ENCODE results near the gene HS1BP3.

Gene HS1BP3

DNA sequence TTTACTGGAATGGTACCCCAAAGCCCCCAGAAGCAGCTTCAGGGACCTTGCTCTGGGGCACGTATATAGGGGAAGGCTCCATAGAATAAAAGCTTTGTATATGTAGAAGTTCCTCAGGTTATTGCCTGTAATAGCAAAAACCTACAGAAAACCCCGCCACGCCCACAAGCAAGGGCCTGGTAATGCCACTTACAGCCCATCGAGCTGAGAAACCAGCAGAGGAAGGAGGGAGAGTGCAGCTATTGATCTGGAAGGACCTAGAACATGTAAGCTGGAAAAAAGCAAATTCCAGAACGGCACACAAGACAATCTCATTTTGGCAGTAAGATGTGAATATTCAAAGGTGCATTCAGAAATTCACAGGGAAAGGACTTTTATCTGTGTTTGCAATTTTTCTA lies 15.8 kb downstream of the HS1BP3 start:
- Histone ChIP-seq H3K36me3 (ENCODE audit: insufficient read depth) (no peaks in the 10 kb centered on the region), H4K20me1 (ENCODE audit: insufficient read depth) (no peaks in the 10 kb centered on the region), H3K4me2 (no peak overlapping the region), H2AFZ (ENCODE audit: low read depth) (no peak overlapping the region), H3K4me3 (IDR thresholded peaks at IDR 0.05; ENCODE audit: insufficient read depth, low read depth, low read length) (no peak overlapping the region), H3K27ac (no peak overlapping the region), H3K27me3 (ENCODE audit: insufficient read depth, low read depth) (no peaks in the 10 kb centered on the region), H3K79me2 (ENCODE audit: insufficient read depth, low read depth) (no peaks in the 10 kb centered on the region), H3K4me1 (ENCODE audit: low read depth, poor library complexity, severe bottlenecking) (no peaks in the 10 kb centered on the region), H3K9ac (no peak overlapping the region)
- TF ChIP-seq, protein P1, sequence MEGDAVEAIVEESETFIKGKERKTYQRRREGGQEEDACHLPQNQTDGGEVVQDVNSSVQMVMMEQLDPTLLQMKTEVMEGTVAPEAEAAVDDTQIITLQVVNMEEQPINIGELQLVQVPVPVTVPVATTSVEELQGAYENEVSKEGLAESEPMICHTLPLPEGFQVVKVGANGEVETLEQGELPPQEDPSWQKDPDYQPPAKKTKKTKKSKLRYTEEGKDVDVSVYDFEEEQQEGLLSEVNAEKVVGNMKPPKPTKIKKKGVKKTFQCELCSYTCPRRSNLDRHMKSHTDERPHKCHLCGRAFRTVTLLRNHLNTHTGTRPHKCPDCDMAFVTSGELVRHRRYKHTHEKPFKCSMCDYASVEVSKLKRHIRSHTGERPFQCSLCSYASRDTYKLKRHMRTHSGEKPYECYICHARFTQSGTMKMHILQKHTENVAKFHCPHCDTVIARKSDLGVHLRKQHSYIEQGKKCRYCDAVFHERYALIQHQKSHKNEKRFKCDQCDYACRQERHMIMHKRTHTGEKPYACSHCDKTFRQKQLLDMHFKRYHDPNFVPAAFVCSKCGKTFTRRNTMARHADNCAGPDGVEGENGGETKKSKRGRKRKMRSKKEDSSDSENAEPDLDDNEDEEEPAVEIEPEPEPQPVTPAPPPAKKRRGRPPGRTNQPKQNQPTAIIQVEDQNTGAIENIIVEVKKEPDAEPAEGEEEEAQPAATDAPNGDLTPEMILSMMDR (conservative IDR thresholded peaks at IDR 0.05; ENCODE audit: low read depth, low read length) = no peak

DNA sequence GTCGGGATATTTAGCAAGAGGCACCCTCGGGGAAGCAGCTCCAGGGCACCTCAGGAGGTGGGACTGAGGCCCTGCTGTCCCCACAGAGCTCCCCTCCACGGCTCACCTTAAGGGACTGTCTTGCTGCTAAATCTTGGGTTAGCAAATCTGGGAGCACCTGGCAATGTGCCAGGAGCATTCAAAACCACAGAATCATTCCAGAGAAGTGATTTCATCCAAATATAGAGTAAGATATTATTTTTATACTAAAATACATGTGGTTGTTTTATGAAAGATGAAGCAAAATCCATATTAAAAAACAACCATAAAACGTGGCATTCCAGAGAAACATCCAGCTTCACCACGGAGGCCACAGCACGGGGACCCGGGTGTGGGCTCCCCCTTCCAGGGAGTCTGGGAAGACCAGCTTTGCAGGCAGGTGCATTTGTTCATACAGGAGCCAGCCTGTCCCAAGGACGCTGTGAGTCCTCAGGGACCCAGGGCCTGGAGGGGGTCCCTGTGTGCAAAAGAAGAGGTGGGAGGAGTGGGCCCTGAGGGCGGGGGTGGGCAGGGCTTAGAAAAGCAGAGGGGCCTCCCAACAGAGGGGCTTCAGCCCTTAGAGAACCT lies 16.3 kb downstream of the HS1BP3 start:
- Histone ChIP-seq H3K4me3 (IDR thresholded peaks at IDR 0.05; ENCODE audit: insufficient read depth, low read depth, low read length) (no peak overlapping the region), H3K4me2 (no peak overlapping the region), H4K20me1 (ENCODE audit: insufficient read depth) (no peaks in the 10 kb centered on the region), H3K27me3 (ENCODE audit: insufficient read depth, low read depth) (no peaks in the 10 kb centered on the region), H3K36me3 (ENCODE audit: insufficient read depth) (no peaks in the 10 kb centered on the region), H3K9ac (no peak overlapping the region), H3K4me1 (ENCODE audit: low read depth, poor library complexity, severe bottlenecking) (no peaks in the 10 kb centered on the region), H3K27ac (no peak overlapping the region), H2AFZ (ENCODE audit: low read depth) (no peak overlapping the region), H3K79me2 (ENCODE audit: insufficient read depth, low read depth) (no peaks in the 10 kb centered on the region)
- TF ChIP-seq, protein P1 (conservative IDR thresholded peaks at IDR 0.05; ENCODE audit: low read depth, low read length) = no peak

DNA sequence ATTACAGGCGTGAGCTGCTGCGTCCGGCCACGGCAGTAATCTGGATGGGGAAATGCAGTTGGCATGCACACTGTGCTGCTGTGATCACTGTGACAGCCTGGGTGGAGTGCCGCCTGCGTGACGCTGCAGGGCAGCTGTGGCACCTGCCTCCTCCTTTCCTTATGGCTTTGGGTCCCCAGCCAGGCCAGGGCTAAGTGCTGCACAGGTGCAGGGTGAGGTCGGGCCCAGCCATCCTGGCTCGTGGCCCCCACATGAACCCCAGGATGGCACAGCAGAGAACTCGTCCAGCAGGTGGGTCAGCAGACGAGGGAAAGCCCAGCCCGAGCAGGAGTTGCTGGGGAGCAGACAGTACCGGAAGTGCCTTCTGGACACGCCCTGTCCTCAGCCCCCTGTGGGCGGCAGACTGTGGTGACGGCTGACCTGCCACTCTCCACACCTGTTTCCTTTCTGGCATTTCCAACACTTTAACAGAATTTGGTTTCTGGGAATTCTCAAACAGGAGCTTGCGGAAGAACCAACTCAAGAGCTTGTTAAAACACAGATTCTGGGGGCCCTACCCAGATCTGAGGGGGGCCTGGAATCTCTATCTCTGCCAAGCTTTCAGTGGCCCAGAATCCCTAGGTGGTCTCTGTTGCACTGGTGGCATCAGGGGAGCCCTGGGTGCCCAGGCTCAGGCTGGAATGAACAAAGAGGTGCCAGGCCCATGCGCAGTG lies 16.9 kb downstream of the HS1BP3 start:
- no peaks in the 10 kb centered on the region for H3K4me1 ChIP-seq (ENCODE audit: low read depth, poor library complexity, severe bottlenecking)
- TF ChIP-seq, protein P1 (conservative IDR thresholded peaks at IDR 0.05; ENCODE audit: low read depth, low read length) = no peak
- H4K20me1 ChIP-seq (ENCODE audit: insufficient read depth) = no peaks in the 10 kb centered on the region
- H3K27me3 ChIP-seq (ENCODE audit: insufficient read depth, low read depth) = no peaks in the 10 kb centered on the region
- H3K27ac ChIP-seq = no peak overlapping the region
- no peak overlapping the region for H3K4me2 ChIP-seq
- no peak overlapping the region for H3K4me3 ChIP-seq (IDR thresholded peaks at IDR 0.05; ENCODE audit: insufficient read depth, low read depth, low read length)
- no peak overlapping the region for H3K9ac ChIP-seq
- no peak overlapping the region for H2AFZ ChIP-seq (ENCODE audit: low read depth)
- no peaks in the 10 kb centered on the region for H3K36me3 ChIP-seq (ENCODE audit: insufficient read depth)
- H3K79me2 ChIP-seq (ENCODE audit: insufficient read depth, low read depth) = no peaks in the 10 kb centered on the region

DNA sequence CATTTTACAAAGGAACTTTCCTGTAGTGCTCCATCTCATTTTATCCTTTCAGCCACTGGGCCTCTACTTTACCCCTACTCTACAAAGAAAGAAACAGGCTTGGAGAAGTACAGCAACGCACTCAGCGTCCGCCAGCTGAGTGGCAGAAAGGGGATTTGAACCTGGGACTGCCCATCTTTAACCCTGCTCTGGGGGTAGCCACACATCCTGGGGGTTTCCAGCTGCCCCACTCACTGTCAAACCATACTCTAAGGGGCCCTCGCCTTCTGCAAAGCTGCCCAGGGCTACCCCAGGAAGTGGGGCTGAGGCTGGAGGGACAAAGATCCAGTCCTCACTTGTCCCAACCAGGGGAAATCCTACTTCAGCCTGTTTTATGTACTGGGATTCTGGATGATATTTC lies 17.9 kb downstream of the HS1BP3 start:
- no peak overlapping the region for H3K4me2 ChIP-seq
- no peaks in the 10 kb centered on the region for H4K20me1 ChIP-seq (ENCODE audit: insufficient read depth)
- no peaks in the 10 kb centered on the region for H3K4me1 ChIP-seq (ENCODE audit: low read depth, poor library complexity, severe bottlenecking)
- H3K79me2 ChIP-seq (ENCODE audit: insufficient read depth, low read depth) = no peaks in the 10 kb centered on the region
- no peak overlapping the region for H2AFZ ChIP-seq (ENCODE audit: low read depth)
- H3K36me3 ChIP-seq (ENCODE audit: insufficient read depth) = no peaks in the 10 kb centered on the region
- H3K4me3 ChIP-seq (IDR thresholded peaks at IDR 0.05; ENCODE audit: insufficient read depth, low read depth, low read length) = no peak overlapping the region
- no peak overlapping the region for H3K9ac ChIP-seq
- H3K27me3 ChIP-seq (ENCODE audit: insufficient read depth, low read depth) = no peaks in the 10 kb centered on the region
- TF ChIP-seq, protein P1 (conservative IDR thresholded peaks at IDR 0.05; ENCODE audit: low read depth, low read length) = no peak
- no peak overlapping the region for H3K27ac ChIP-seq

Data from KMS-11 (cell line).